Fibroblast of the conjunctiva (primary cell): ENCODE measurements around the gene TUSC2.
A peak's percentile ranks its signal among the peaks of the same experiment; 100 is the strongest.

Experiments
- DNase-seq: peaks from one replicate; pipeline ENCODE4 v3.0.0-alpha.2; 2010; ENCODE audit warnings: low read depth

Gene TUSC2

GRCh38 chr3:50354186-50354764 lies 26.3 kb upstream of the TUSC2 start:
- no peak for DNase-seq

- DNase-seq = no peak
Observed at GRCh38 chr3:50353245-50354004, 25.4 kb upstream of the TUSC2 start.

- no peak for DNase-seq
Observed at GRCh38 chr3:50352781-50353180, 24.8 kb upstream of the TUSC2 start.

DNA sequence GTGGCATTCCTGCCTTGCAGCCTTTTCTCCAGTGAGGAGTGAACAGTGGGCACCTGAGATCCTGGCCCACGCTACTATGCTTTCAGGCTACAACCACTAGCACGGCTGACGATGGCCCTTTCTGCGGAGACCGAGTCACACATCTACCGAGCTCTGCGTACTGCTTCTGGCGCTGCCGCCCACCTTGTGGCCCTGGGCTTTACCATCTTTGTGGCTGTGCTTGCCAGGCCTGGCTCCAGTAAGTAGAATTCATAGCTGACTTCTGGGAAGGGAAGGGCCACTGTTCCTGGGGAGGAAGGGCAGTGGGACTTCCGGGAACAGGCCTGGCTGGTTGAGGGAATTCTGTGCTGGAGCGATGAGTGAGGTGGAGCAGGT lies 23.3 kb upstream of the TUSC2 start:
- DNase-seq = no peak

DNA sequence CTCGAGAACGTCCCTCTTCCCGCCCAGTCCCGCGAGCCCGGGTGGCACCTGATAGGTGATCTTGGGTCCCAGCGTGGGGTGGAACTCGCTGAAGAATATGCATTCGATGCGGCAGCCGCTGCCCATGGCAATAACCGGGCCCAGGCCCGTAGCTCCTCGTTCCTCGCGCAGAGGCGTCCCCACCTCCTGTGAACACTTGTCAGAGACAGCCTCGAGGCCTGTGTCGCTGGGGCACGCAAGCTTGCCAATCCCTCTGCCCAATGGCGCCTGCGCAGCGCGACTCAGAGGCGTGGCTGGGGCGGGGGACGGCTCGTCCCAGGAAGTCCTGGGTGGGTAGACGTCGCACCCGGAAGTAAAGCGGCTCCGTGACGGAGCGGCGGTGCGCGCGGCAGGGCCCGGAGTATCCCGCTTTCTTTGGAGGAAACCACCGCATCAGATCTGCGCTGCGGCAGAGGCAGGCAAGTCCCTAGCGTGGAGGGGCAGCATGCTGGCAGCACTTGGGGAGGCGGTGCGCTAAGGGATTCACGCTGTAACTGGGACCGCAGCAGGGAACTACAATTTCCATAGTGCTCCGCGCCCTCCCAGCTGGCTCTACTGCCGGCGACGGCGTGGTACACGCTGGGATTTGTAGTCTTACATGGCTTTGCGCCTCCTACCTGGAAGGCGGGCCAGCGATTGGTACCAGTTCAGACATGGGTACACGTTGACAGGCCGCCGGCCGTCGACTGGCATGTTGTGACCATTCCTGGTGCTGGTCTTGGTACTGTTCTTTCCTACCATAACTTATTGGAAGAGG lies 22.7 kb upstream of the TUSC2 start, which contains the start of the genes CYB561D2 and NPRL2:
CYB561D2 (plus strand) TSS at position 336 of the 796 bp plus-strand sequence. CDS start 572 bp downstream, outside the sequence.
NPRL2 (minus strand) TSS at position 249 of the 796 bp plus-strand sequence; CDS start at position 126, 123 bp downstream.
- DNase-seq = peak; percentile 77

- DNase-seq = no peak
Observed at GRCh38 chr3:50350213-50350526, 22.1 kb upstream of the TUSC2 start.

DNA sequence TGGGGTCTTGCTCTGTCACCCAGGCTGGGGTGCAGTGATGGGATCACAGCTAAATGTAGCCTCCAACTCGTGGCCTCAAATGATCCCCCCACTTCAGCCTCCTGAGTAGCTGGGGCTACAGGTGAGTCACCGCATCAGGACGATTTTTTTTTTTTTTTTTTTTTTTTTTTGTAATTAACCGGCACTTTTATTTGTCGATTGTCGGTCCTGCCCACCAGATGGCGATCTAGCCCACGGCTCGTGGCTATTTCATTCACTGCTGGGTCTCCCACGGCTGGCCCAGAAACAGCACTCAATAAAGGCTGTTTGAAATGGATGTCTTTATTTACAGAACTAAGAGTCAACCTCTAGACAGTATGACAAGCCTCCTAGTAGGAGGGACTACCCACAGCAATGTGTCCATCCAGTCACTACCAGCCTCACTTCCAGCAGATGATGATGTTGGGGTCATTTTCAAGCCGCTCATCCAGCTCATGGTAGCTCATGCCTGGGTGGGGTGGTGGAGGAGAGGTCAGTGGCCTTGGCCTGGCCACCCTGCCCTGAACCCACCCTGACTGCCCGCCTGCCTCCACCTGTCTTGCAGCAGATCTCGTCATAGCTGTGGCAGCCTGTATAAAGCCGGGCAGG lies 19.3 kb upstream of the TUSC2 start:
- no peak for DNase-seq

GRCh38 chr3:50345586-50346234 lies 17.7 kb upstream of the TUSC2 start, which contains the start of gene ZMYND10:
ZMYND10 (minus strand) TSS chr3:50345732; CDS start chr3:50345579, 153 bp downstream.
- DNase-seq = no peak

DNA sequence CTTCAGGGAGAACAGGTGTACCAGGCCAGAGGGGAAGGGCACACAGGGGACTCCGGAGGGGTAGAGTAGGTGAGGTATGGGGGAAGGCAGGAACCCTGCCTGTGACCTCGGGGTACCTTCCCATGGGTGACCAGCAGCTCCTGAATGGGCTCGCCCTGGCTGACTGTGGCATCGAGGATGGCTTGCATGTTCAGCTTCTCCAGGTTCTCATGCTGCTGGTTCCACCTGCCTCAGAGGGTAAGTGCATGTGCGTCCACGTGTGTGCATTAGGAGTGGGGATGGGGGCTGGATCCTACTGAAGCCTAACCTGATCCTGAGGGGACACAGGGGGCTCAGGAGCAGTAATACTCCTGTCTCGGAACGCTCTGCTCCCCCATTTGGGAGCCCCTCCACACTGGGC lies 17.0 kb upstream of the TUSC2 start:
- DNase-seq = no peak

DNA sequence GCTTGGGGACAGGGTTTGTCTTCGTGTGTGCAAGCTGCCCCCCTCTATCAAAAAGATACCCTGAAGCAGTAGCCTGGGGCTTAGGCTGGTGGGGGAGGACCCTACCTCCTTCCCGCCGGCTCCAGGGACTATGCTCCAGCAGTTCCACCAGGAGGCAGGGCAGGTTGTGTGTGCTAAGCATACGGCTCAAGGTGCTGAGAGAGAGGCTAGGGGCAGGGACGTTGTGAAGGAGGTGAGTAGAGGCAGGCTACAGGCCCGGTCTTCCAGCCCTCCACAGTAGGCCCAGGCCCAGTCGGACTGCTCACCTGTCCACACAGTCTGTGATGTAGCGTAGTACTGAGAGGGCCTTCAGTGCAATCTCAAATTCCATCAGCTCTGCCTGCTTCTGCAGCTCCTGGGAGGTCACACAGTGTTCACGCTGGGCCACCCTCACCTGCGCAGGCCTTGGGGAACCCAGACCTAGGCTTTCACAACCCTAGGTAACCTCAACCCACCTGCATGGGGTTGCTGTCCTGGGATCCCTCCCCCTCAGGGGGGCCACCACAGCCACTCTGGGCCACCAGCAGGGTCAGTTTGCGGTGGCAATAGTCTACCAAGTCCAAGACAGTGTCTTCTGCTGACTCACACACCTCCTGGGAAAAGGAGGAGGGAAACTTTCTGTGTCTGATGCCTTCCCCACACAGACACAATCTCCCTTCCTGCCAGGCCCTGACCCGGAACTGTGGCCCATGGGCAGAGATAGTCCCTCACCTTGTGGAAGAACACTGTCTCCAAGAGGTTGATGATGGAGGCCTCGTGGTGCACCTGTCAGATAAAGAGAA lies 15.0 kb upstream of the TUSC2 start:
- no peak for DNase-seq

DNA sequence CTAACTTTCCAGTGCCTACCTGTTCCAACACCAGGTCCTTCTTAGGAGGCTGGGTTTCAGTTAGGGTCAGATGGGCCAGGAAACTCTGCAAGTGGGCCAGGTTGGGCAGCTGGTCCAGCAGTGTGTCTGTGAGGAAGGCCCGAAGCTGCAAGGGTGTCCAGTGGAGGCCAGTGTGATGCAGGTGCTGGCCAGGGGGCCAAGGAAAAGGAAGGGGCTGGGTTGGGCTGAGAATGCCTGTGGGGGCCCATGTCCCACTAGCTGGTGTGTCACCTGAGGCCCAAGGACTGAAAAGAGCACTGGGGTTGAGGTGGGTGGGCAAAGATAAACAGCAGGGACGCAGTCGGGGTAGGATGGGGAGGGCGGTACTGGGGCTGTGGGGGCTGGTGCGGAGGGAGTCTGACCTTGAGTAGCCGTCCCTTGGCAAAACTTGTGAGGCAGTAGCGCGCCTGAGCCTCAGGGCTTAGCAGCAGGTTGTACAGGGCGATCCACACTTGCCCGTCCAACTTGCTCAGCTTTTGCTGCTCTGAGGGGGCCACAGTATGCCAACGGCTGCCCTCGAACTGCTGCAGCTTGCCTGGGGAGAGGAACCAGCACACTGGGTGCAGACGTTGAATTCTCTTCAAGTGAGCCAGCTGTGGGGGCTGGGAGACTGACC lies 14.1 kb upstream of the TUSC2 start:
- DNase-seq = no peak

GRCh38 chr3:50341537-50341936 lies 13.5 kb upstream of the TUSC2 start:
- no peak for DNase-seq

GRCh38 chr3:50340448-50341329 lies 12.7 kb upstream of the TUSC2 start, which contains the start of gene RASSF1:
RASSF1 (minus strand) TSS chr3:50340836; CDS start chr3:50340805, 31 bp downstream.
- no peak for DNase-seq

DNA sequence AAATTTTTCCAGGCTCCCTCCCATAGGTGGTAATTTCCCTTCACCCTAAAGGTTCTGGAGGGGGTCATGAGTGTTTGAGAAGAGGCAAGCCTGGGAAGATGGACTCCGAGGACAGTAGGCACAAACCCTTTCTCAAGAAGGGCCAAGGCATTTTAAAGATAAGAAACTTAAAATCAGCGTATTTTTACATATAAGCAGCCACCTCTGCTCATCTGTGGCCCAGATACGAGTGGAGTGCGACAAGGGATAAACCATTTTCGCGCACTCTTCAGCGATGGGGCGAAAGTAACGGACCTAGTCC lies 12.1 kb upstream of the TUSC2 start:
- DNase-seq = no peak

DNA sequence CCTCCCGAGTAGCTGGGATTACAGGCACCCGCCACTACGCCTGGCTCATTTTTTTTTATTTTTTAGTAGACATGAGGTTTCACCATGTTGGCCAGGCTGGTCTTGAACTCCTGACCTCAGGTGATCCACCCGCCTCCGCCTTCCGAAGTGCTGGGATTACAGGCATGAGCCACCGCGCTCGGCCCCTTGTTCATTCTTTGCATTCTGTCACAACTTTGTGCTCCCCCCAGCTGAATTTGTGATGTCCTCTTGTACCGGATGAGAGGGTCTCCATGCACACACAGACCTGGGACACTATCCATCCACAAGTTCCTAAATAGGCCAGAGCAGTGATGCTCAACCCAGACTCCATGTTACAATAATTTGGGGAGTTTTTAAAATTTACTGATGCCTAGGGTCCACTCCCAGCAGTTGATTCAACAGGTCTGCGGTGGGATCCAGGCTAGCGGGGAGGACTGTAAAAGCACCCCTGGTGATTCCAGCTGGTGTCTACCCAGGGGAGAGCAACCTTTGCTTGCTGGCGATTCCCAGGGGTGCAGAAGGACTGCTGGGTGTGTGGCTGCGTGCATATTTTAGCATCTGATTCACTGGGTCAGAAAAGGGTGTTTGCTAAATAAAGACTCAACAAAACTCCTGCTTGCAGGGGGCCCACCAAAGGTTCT lies 11.6 kb upstream of the TUSC2 start:
- DNase-seq = no peak

DNA sequence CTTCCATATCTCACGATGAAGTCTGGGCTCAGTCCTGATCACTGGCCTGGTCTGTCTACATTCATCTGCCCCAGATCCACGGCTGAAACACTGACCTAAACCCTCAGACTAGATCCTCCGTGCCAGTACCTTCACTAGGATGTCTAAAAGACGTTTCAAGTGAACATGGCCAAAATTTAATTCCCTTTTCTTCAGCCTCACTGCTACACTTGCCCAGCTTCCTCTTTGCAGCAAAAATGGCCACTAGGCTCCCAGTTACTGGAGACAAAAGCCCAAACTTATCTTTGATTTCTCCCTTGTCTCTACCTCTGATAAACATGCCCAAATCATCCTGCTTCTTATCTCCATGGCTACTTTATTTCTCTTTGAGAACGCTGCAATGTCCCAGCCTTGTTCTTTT lies 10.9 kb upstream of the TUSC2 start:
- DNase-seq = no peak

DNA sequence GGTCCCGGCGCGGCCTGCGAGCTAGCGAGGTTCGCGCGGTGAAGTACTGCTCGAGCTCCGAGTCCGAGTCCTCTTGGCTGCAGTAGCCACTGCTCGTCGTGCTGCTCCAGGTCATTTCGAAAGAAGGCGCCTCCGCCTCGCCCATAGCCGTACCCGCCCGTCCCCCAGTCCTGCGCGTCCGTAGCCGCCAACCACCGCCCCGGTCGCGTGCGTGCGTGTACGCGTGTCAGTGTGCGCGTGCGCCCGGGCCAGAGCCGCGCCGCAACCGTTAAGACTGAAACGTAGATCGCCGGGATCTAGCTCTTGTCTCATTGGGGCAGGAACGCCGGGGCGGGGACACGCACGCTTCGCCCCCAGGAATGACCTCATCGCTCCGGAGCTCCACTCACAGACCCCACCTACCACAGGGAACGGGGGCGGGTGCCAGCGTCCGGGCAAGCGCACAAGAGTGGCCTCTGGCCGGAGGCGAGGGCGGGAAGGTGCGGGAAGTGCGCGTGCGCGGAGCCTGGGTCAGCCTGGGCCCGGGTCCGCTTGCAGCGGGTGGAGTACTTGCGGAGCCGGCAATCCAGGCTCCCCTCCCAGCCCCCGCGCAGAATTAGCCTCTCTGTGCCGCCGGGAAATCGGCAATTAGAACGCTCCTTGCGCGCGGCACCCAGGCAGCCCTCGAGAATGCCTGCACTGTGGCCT lies 9.3 kb upstream of the TUSC2 start:
- peak; percentile 99 for DNase-seq

DNA sequence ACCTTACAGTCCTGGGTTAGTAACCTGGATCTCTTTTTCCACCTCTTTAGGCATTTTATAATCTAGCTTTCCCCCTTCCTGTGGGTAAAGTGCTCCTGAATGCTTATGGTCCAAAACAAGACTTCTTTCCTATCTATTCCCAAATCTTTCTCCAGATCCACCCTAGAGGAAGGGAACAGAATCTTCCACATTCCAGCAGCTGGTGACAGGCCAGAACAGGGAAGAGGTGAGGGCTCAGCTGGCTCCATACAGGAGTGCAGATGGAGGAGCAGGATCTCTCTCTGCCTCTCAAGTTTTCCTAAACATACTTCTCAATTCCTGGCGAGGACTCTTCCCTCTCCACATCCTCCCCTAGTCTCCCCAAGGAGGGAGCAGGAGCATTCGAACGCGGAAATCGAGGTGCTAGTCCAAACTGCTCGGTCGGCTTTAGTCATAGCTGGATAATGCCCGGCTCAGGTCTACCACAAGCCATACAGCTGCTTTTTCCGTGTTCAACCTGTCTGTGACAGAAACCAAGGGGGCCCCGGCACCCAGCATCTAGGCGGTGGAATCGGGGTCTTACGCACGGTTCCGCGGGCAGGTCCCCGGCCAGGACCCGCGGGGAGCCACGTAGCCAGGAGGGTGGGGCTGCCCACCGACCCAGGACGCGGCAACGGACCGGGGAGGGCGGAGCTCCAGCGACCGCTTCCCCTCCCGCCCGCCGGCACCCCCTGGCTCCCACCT lies 8.6 kb upstream of the TUSC2 start:
- DNase-seq = no peak
